Right renal cortex interstitium (tissue), 3 donors: ENCODE results near the gene TIPRL. TPM values are rescaled to one million over a fixed set of nuclear protein-coding genes. Genes with fewer than 3 reads are reported as not detected.
"Not testable (repeated sequence)": the region's sequence is repeated elsewhere in the genome, so short reads cannot be mapped to it uniquely, and the experiment has no call there.

Experiments
- DNase-seq, 3 donors: peaks; one replicate each; pipeline ENCODE4 v3.0.0-alpha.2; 2013; ENCODE audit warnings: low read depth in 3 of 3, low spot score in 2 of 3
- polyA plus RNA-seq, 3 donors: library from polyadenylated mRNA; unstranded; fragments of 120-200 nt; gene quantifications; one replicate each; pipeline ENCODE4 v1.2.1, GENCODE V29; 2013; ENCODE audit not compliant: insufficient read length in 3 of 3

Gene TIPRL
- polyA plus RNA-seq, 3 donors: 49.4 to 59.5 (median 51.0) TPM

DNA sequence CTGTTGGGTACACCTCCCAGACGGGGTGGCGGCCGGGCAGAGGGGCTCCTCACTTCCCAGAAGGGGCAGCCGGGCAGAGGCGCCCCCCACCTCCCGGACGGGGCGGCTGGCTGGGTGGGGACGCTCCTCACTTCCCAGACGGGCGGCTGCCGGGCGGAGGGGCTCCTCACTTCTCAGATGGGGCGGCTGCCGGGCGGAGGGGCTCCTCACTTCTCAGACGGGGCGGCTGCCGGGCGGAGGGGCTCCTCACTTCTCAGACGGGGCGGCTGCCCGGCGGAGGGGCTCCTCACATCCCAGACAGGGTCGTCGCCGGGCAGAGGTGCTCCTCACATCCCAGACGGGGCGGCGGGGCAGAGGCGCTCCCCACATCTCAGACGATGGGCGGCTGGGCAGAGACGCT, 28.9 kb downstream of the TIPRL start:
- not testable (repeated sequence) for DNase-seq

DNA sequence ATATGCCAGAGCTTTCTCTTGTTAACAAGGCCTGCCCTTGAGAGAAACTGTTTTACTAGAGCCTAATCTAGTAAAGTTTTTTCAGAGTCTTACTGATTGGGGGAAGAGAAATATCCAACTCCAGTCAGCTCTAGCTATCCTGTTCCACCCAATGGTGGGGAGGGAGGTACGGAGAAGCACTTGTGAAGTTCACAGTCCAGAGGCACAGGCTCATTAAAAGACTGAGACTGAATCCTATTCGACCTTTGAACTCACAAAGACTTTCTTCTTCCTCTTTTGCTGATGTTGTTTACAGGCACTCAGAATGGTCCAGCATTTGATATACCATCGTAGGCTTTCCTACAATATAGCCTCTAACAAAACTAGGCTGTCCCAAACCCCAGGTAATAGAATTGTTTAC, 31.6 kb downstream of the TIPRL start:
- DNase-seq: no peak

DNA sequence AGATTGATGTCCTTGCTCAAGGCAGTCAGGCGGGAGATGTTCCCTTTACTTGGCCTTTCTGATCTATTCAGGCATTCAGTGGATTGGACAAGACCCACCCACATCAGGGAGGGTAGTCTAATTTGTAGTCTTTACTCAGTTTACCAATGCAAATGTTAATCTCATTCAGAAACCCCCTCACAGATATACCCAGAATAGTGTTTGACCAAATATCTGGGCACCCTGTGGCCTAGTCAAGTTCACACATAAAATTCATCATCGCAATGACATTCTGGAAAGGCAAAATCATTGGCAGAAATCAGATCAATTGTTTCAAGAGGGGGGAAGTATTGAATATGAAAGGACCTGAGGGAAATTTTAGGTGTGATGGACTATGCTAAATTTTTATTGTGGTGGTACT, 34.6 kb downstream of the TIPRL start:
- DNase-seq: no peak

DNA sequence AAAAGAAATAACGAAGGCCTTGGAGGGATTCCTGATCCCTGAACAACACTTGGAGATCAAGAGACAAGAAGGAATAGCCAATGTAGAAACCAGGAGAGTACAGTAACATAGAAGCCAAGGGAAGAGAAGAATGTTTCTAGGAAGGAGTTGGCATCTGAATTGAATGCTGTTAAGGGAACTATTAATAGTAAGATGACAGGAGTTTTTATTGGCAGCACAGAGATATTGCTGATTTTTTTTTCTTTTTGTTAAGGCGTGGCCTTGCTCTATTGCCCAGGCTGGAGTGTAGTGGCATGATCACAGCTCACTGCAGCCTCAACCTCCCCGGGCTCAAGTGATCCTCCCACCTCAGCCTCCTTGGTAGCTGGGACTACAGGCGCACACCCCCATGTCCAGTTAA, 37.4 kb downstream of the TIPRL start:
- DNase-seq: no peak

DNA sequence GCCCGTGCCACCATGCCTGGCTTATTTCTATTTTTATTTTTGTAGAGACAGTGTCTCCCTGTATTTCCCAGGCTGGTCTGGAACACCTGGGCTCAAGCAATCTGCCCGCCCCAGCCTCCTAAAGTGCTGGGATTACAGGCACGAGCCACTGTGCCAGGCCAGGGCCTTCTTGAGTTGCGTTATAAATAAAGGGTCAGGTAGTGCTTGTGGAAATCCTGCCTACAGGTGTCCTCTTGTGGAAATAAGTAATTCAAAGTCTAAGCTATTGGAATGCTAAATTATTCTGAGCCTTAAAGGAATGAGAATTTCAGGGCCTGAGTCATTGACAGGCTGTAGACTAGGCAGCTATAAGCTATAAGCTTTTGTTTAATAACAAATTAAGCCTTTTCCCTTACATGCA, 38.9 kb downstream of the TIPRL start:
- DNase-seq: no peak

DNA sequence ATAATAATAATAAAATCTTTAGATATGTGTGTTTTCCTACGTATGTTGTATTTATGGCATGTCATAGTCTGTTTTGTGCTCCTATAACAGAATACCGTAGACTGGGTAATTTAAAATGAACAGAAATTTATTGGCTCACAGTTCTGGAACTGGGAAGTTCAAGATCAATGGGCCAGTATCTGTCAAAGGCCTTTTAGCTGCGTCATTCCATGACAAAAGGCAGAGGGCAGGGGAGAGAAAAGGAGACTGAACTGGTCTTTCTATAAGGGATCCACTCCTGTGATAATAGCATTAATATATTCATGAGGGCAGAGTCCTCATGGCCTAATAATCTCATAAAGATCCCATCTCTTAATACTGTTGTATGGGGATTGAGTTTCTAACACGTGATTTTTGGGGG, 39.9 kb downstream of the TIPRL start:
- DNase-seq: no peak

DNA sequence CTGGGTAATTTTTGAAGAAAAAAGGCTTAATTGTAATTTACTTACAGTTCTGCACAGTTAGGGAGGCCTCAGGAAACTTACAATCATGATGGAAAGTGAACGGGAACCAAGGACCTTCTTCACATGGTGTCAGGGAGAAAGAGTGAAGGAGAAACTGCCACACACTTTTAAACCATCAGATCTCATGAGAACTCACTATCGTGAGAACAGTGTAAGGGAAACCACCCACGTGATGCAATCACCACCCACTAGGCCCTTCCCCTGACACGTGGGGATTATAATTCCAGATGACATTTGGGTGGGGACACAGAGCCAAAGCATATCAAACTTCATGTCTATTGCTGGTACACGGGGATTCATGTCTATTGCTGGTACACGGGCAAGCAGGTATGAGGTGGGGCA, 41.7 kb downstream of the TIPRL start:
- no peak for DNase-seq

DNA sequence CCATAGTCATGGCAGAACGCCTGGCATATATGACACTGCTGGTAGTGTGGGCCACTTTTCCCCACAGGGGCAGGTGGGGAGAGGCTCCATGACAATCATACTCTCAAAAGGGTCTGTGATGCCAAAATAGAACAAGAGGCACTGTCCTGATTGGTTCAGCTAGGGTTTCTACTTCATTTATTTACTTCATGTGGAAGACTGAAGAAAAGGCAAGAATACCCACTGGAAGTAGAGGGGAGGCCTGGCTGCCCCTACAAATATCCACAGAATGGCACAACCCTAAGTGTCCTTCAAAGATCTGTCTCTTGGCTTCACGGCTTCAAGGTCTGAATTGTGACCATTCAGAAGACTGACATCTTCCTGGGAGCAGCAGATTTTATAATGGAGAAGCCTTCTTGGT, 42.5 kb downstream of the TIPRL start:
- no peak for DNase-seq

DNA sequence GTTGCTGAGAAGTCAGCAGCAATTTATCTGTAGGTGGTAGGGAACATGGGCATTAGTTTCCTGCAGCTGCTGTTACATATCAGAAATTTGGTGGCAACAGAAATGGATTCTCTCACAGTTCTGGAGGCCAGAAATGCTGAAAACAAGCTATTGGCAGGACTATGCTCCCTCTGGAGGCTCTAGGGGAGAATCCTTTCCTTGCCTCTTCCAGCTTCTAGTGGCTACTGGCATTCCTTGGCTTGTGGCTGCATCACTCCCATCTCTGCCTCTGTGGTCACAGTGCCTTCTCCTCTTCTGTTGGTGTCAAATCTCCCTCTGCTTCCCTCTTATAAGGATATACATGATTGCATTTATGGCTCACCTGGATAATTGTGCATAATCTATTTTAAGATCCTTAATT, 44.5 kb downstream of the TIPRL start:
- DNase-seq: no peak

DNA sequence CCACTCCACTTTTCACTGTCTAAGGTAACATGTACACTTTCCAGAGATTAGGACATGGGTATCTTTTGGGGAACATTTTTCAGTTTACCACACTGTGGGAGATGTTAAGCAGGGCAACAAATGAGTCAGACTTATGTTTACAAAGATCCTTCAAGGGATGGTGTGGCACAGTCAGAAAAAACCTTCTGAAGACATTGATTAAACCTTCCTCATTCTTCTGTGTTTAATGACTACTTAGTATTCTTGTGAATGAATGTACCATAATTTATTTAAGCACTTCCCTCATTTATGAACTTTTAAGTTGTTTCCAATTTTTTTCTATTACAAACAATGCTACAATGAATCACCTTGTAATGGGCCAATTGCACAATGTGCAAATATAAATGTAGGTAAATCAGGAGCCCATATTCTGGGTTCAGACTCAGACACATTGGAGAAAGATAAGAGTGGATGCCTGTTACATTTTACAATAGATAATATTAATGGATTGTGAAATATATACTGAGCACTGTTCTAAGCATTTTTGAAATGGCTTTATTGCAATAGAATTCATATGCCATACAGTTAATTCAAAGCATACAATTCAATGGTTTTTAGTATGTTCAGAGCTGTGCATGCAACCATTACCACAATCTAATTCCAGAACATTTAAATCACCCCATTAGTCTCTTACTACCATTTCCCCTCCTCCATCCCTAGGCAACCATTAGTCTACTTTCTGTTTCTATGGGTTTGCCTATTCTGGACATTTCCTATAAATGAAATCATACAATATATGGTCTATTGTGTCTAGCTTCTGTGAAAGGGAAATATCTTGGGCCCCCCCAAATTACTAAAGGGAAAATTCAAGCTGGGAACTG, 45.1 kb downstream of the TIPRL start:
- DNase-seq: no peak

DNA sequence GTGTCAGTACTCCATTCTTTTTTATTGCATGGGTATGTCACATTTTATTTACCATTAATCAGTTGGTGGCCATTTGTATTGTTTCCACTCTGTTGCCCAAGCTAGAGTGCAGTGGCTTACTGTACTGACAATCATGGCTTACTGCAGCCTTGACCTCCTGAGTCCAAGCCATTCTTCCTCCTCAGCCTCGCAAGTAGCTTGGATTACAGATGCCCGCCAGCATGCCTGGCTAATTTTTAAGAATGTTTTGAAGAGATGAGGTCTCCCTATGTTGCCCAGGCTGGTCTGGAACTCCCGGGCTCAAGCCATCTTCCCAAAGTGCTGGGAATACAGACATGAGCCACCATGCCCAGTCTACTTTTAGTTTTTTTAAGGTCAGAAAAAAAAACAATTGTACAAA, 46.2 kb downstream of the TIPRL start:
- no peak for DNase-seq

DNA sequence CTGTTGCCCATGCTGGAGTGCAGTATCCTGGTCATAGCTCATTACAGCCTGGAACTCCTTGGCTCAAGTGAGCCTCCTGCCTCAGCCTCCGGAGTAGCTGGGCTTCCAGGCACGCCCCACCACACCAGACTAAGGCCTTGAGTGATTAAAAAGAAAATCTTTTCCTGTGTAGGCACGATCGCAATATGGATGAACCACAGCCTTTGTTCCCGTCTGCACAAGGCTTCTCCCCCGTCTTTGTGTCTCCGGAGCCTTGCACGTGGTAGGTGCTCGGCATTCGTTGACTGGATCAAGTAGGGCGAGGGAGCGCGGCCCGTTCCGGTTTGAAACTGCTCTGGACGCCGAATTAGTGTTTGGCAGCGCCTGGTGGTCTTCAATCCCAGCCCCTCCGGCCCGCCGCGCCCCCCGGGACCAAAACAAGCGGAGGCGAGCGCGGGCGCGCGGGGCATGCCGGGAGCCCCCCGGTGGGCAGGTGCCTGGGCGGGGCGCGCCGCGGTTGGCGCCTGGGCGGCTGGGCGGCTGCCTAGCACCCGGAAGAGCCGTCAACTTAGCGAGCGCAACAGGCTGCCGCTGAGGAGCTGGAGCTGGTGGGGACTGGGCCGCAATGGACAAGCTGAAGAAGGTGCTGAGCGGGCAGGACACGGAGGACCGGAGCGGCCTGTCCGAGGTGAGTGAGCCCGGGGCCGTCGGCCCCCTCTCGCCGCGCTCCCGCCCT, 46.9 kb downstream of the TIPRL start, which contains the start of gene SFT2D2:
TSS of gene SFT2D2 (plus strand) at position 529 of the 715 bp plus-strand sequence. CDS start at position 605, 76 bp downstream.
- DNase-seq: peak; percentile 58 to 67 (median 58)

DNA sequence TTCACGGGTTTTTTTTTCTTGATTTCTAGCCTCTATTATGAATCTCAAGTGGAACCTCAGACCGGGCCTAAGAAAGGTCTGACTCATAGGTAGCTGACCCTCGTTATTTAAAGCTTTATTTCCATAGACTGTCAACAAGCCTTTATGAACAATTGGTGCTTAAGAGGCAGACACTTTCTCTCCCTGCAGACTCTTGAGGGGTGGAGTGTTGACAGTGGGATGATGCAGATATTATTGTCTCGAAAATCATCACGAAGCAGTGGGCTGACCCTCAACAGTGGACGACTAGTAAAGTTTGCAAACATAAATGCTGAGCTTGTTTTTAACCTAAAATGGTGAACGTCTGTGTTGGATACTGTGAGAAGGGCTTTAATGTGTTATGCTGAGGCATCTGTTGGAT, 48.9 kb downstream of the TIPRL start:
- no peak for DNase-seq

DNA sequence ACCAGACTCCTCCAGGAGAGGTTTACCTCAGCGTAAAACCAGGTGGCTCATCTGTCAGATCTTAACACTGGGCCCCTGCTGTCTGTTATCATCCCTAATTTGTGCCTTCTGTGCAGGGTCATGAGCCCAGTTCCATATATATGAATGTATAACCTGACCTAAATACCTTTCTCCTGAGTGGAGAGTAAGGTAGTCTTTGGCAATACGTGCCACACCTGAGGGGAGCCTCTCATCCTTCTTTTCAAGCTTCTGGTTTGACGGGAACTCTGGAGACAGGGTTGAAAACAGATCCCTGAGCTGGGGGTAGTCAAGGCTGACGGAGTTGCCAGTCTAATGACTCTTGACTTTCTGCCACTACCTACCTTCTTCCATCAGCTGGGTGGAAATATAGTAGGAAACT, 51.1 kb downstream of the TIPRL start:
- no peak for DNase-seq

DNA sequence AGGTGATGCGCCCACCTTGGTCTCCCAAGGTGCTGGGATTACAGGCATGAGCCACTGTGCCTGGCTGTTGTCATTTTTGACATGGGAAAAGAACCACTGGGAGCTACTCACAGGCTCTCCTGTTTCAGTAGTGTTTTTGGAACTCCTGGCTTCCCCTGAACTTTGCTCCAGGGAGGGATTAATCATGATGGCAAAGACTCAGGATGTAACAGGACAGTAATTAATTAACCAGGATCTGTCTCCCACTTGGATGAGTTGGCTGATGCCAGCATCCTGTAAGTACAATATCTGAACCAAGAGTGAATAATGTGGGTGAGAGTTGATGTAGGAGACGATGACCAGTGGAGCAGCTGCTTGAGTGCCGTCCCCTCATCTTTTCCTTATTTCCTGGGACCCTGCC, 51.9 kb downstream of the TIPRL start:
- no peak for DNase-seq

DNA sequence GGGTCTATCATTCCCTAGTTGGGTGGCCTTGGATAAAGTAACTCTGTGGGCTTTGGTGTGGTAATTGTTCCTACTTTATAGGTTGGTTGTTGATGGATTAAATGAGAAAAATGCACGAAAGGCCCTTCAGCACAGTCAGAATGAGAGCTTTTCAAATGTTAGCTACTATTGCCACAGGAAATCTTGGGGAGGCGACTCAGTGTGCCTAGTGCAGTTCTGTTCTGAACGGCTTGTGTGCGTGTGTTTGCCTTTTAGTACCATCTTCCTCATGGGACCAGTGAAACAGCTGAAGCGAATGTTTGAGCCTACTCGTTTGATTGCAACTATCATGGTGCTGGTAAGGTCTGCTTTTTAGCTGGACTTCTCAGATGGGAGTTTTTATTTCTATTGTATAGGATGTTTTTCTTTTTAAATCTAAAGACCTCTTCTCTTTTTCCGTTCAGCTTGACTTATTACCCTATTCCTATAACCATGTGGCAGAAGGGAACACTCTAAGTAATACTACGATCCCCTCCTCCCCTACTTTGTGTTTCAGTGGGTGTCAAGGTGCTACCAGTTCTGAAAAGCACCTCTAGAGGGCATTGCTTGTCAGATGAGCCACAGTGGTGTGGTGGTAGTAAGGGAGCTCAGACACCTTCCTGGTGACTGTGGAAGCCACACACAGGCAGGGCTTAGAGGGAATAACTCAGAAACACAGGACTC, 56.2 kb downstream of the TIPRL start:
- DNase-seq: no peak

DNA sequence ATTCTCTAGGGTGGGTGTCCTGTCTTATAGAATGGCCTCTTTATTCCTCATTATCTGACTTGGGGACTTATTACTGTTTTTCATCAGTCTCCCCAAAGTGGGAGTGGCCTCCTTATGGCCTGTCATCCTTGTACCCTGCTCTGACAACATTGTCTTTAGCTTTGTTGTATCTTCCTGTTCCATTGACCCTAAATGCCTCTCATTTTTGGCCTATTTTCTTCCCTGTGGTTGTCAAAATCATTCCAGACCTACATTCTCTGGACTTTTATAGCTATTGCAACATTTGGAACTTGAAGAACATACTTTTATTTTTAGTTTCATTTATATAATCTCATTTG, 56.8 kb downstream of the TIPRL start:
- no peak for DNase-seq

DNA sequence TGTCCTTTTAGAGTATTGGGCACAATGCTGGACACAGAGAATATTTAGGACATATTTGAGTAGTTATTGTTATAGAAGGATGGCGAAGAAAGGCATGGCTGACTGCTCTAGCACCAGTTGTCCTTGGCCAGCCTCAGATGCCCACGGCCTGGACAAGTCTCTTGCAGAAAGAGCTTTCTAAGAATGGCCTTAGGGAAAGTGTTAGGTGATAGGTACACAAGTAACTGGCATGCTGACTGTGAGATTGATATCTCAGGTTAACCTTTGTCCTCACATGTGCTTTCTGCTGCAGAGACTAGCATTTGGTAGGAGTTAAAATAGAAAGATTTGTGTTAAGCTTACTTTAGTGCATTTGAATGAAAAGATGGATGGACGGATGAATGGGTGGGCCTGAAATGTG, 57.2 kb downstream of the TIPRL start:
- no peak for DNase-seq

DNA sequence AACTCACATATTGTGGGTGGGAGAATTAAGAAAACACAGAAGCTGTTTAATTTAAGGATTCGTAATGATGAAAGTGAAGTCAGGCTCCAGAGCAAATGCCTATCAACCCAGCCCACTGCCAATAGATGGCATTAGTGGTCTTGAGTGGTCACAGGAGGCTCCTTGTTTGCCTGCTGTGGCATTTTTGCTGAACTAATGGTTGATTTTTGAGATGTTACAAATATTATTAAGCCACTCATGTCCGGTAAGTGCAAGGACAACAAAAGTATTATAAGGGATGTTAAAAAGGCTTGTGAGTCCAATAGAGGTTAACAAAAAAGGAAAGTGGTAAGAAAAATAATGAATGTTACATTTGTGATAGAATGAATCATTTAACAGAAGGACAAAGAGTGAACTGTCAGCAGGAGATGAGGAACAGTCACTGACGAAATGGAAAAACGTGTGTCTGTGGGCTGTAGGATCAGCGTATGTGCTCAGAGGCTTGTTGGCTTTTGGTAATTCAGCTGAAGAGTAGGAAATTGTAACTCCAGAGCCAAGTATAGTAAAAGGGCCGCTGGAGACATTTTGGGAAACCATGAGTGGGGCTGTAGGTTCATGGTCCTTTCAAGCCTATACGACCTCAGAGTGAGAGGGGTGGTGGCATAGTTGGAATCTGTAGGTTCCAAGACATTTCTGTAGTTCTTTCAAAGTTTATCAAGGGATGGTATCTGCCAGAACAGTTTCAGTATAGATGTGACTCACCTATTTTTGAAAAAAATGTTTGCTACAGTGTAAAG, 58.3 kb downstream of the TIPRL start:
- DNase-seq: no peak

DNA sequence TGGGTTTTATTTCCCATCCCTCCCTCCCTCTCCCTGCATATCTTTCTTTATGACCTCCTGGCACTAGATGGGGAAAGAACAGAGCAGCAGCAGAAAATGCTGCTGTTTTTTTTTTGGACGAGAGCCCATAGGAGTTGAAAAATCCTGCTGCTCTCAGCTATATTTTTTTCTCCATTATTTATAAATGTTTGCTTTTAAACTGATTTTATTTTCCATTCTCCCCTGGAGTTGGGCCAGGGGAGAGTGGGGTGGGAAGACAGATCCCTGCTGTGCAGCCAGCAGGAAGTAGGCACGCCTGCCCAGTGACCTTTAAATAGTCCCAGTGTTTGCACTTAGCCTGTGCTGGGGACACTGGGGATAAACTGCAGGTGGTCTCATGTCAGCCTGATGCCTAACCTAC, 64.4 kb downstream of the TIPRL start:
- DNase-seq: no peak
